Measurements from ENCODE around the gene SCRN2. TPM values are rescaled to one million over a fixed set of nuclear protein-coding genes. Genes with fewer than 3 reads are reported as not detected.
A peak's percentile ranks its signal among the peaks of the same experiment; 100 is the strongest.

Gene SCRN2
- total RNA-seq, 1 donor from 2014 or later = 37.8 TPM

DNA sequence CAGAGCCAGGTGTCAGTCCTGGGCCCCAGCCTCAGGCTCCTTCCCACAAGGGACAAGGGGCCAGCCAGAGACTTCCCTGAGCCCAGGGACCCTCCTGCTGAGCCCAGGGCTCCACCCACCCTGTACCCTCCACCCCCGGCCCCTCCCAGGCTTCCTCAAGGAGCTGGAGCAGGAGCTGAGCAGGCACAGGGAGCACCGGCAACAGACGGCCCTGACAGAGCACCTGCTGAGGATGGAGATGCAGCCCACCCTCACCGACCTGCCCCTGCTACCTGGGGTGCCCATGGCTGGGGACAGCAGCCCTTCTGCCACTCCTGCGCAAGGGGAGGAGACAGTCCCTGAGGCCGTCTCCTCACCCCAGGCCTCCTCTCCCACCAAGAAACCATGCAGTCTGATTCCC, 4.5 kb downstream of the SCRN2 start:
- H3K4me3 Mint-ChIP-seq = no peak overlapping the region

DNA sequence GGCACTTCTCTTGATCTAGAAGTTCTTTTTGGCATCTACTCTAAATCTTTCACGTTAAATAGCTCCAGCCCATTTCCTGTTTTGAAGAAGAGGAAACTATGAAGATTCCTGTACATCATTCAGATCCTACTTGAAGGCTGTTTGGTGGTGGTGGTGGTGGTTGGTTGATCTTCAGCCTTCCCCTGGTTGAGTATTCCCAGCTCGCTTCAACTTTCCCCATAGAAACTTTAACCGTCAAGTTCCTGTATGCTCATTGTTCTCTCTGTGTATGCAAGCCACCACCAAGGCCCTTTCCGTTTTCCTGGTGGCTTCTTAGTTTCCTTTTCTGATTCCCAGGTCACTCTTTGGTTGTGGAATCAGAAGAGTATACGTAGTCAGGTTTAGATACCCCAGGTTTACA, 6.3 kb downstream of the SCRN2 start:
- peak overlapping the region; percentile 62 for H3K4me3 Mint-ChIP-seq

More for the DNA sequence above, 4.5 kb downstream of the SCRN2 start:
- Mint-ChIP-seq H3K36me3 (ENCODE audit: low read depth) (no peaks in the 10 kb centered on the region), H3K27ac (ENCODE audit: unreplicated experiment) (no peak overlapping the region), H3K9me3 (no peaks in the 10 kb centered on the region), H3K27me3 (ENCODE audit: low read depth) (peaks cover 5% of the 10 kb centered on the region), H3K4me1 (peaks cover 33% of the 10 kb centered on the region)
- no peak for DNase-seq (ENCODE audit: low read depth, low spot score)
- TF ChIP-seq CTCF (conservative IDR thresholded peaks at IDR 0.05) = no peak

GRCh38 chr17:47831934-47832327, 9.1 kb downstream of the SCRN2 start:
- Mint-ChIP-seq H3K36me3 (ENCODE audit: low read depth) (no peaks in the 10 kb centered on the region), H3K4me1 (peaks cover 29% of the 10 kb centered on the region), H3K9me3 (no peaks in the 10 kb centered on the region), H3K27ac (ENCODE audit: unreplicated experiment) (peak overlapping the region; percentile 92), H3K27me3 (ENCODE audit: low read depth) (peaks cover 3% of the 10 kb centered on the region), H3K4me3 (peak overlapping the region; percentile 93)
- TF ChIP-seq CTCF (conservative IDR thresholded peaks at IDR 0.05) = no peak
- DNase-seq (ENCODE audit: low read depth, low spot score) = no peak

More for the DNA sequence above, 6.3 kb downstream of the SCRN2 start:
- Mint-ChIP-seq H3K36me3 (ENCODE audit: low read depth) (no peaks in the 10 kb centered on the region), H3K27ac (ENCODE audit: unreplicated experiment) (no peak overlapping the region), H3K9me3 (no peaks in the 10 kb centered on the region), H3K27me3 (ENCODE audit: low read depth) (peaks cover 3% of the 10 kb centered on the region), H3K4me1 (peaks cover 34% of the 10 kb centered on the region)
- TF ChIP-seq CTCF (conservative IDR thresholded peaks at IDR 0.05) = no peak
- no peak for DNase-seq (ENCODE audit: low read depth, low spot score)

DNA sequence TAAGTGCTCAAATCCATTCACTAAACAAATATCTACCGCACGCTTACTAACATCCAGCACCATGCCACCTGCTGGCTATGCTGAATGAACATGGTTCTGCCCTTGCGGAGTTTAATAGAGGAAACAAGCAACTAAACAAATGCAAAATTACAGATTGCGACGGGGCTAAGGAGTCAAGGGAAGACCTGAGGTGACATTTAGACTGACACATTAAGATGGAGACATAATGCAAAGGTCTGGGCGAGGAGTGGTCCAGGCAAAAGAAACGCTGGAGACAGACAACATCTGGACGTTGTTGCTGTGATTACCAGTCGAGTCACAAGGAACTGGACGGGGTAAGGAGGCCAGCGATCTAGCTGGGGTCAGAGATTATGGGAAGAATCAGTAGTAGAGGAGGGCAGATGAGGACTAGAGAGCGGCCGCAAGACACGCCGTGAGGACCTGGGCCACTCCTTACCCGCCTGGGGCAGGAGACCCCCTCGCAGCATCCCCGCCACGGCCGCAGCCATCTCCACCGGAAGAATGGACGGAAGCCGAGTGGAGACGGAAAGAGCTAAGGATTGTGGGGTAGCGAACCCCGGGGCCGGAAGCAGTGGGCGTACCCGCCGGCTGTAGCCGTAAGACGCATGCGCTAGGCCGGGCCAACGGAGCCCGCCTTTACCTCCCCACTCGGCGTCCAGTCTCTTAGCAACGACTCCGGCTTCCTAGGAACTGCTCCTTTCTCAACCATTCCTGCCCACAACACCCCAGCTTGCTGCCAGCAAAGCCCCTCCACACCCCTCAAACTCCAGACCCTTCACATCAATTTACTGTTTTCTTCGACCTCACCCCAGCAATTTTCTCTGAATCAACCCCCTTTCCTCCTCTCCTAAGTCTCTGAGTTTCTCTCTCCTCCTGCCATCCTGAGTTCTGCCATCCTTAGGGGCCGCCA, 9.8 kb downstream of the SCRN2 start, which contains the start of the genes LRRC46 and MRPL10:
Gene LRRC46, plus strand, starts transcription at position 668 of the 931 bp plus-strand sequence. CDS start 320 bp downstream, outside the sequence.
Gene MRPL10, minus strand, starts transcription at position 539 of the 931 bp plus-strand sequence. Its CDS starts 30 bp downstream, at position 509.
- Mint-ChIP-seq H3K27ac (ENCODE audit: unreplicated experiment) (peak within 1 kb of the TSS; percentile 92), H3K4me3 (peak within 1 kb of the TSS; percentile 93), H3K4me1 (peaks cover 29% of the 10 kb centered on the region), H3K27me3 (ENCODE audit: low read depth) (peaks cover 3% of the 10 kb centered on the region), H3K36me3 (ENCODE audit: low read depth) (peaks cover 4% of the 10 kb centered on the region), H3K9me3 (no peaks in the 10 kb centered on the region)
- peak; percentile 62 for TF ChIP-seq CTCF (conservative IDR thresholded peaks at IDR 0.05)
- DNase-seq (ENCODE audit: low read depth, low spot score) = peak; percentile 94

DNA sequence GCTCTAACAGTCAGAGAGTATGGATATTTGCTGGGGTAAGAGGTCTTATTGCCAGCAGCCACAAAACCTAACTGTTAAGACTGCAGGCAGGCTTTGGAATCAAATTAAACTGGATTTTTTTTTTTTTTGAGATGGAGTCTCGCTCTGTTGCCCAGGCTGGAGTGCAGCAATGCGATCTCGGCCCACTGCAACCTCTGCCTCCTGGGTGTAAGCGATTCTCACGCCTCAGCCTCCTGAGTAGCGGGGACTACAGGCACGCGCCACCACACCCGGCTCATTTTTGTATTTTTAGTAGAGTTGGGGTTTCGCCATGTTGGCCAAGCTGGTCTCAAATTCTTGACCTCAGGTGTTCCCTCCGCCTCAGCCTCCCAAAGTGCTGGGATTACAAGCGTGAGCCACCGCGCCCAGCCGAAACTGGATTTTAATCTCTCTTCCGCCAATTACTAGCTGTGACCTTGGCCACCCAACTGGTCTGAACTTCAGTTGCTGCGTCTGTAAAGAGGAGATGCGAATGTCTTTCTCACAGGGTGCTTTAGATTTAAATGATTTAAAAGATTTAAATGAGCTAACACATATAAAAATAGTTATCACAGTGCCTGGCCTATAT, 10.6 kb downstream of the SCRN2 start:
- Mint-ChIP-seq H3K36me3 (ENCODE audit: low read depth) (peaks cover 7% of the 10 kb centered on the region), H3K9me3 (no peaks in the 10 kb centered on the region), H3K4me1 (peaks cover 29% of the 10 kb centered on the region), H3K27ac (ENCODE audit: unreplicated experiment) (no peak overlapping the region), H3K4me3 (peak overlapping the region; percentile 93), H3K27me3 (ENCODE audit: low read depth) (peaks cover 3% of the 10 kb centered on the region)
- DNase-seq (ENCODE audit: low read depth, low spot score) = no peak
- no peak for TF ChIP-seq CTCF (conservative IDR thresholded peaks at IDR 0.05)
